Measurements from ENCODE around the gene TTC32. TPM values are rescaled to one million over a fixed set of nuclear protein-coding genes. Genes with fewer than 3 reads are reported as not detected.

Gene TTC32
- total RNA-seq, 1 experiment from 2014 or later: 21.1 TPM

DNA sequence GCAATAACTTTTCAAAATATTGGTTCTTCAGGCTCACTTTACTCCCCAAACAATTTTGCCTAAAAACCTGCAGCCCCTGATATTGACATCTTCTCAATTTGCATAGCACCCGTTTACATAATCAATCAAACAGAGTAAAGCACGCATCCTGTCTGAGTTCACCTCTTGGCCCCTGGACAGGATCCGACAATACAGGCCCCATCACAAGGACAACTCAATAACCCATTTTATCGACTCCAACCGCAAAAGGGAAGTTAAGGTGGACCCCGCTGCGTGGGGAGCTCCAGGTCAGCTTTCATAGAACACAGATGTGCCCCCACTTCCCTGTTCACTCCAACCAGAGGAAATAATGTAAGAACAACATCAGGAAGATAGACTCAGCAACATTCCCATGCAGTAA is 44.7 kb downstream of the TTC32 start:
- Histone ChIP-seq H3K4me3 (no peak overlapping the region), H3K4me1 (no peaks in the 10 kb centered on the region), H3K9me3 (replicated peaks) (no peaks in the 10 kb centered on the region), H3K27ac (no peak overlapping the region), H3K27me3 (peaks cover 14% of the 10 kb centered on the region; the same call in 1 of the 2 replicates), H3K36me3 (no peaks in the 10 kb centered on the region)
- DNase-seq: no peak

DNA sequence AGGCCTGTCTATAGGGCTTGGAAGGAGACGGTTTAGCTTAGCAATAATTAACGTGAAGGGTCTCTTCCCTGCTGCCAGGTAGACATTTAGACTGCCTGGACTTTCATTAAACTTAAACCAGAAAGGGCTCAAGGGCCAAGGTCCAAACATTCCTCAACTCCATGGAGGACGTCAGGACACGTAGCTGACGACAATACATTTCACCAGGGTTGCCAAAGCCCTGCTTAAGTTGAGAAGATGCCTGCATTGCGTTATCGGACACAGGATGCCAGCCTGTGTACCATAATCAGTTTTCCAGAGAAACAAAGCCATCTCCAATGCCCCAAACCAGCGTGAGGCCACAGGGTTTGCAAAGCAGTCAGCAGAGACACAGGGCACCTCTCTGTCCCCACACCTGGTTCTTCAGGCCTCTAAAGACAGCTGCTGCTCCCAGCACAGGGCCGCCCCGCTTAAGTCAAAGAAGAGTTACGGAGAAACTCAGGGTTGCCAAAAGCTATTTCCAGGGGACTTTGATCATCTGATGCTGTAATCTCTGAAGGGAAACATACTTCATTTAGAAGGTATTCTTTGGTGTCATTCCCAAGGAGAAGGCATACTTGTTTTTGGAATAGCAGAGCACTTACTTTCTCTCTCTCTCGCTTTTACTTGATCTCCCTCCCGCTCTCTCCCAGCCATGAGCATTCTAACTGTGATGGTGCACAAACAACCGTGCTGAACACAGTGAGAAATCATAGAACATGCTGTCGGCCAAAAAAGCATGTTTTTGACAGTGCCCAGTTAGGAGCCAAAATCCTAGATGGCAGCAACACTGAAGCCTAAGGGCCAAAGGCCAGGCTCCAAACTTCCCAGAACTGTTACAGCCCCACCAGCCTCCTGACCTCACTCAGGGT is 46.0 kb downstream of the TTC32 start:
- no peak for DNase-seq
- no peaks in the 10 kb centered on the region for H3K36me3 ChIP-seq
- H3K27ac ChIP-seq: no peak overlapping the region
- H3K27me3 ChIP-seq: peaks cover 20% of the 10 kb centered on the region
- no peaks in the 10 kb centered on the region for H3K9me3 ChIP-seq (replicated peaks)
- no peaks in the 10 kb centered on the region for H3K4me1 ChIP-seq
- no peak overlapping the region for H3K4me3 ChIP-seq

- H3K36me3 ChIP-seq: no peaks in the 10 kb centered on the region
- no peak overlapping the region for H3K4me3 ChIP-seq
- no peaks in the 10 kb centered on the region for H3K9me3 ChIP-seq (replicated peaks)
- no peaks in the 10 kb centered on the region for H3K4me1 ChIP-seq
- DNase-seq: no peak
- no peak overlapping the region for H3K27ac ChIP-seq
- H3K27me3 ChIP-seq: peaks cover 25% of the 10 kb centered on the region
These were observed 46.9 kb downstream of the TTC32 start for GRCh38 chr2:19854596-19855541.

- DNase-seq: no peak
- no peaks in the 10 kb centered on the region for H3K4me1 ChIP-seq
- H3K9me3 ChIP-seq (replicated peaks): no peaks in the 10 kb centered on the region
- H3K27me3 ChIP-seq: peaks cover 22% of the 10 kb centered on the region
- no peak overlapping the region for H3K27ac ChIP-seq
- no peaks in the 10 kb centered on the region for H3K36me3 ChIP-seq
- no peak overlapping the region for H3K4me3 ChIP-seq
These were observed 50.6 kb downstream of the TTC32 start for GRCh38 chr2:19851116-19851695.

- H3K27ac ChIP-seq: no peak overlapping the region
- DNase-seq: no peak
- peaks cover 19% of the 10 kb centered on the region for H3K27me3 ChIP-seq
- no peaks in the 10 kb centered on the region for H3K36me3 ChIP-seq
- no peak overlapping the region for H3K4me3 ChIP-seq
- no peaks in the 10 kb centered on the region for H3K4me1 ChIP-seq
- no peaks in the 10 kb centered on the region for H3K9me3 ChIP-seq (replicated peaks)
These were observed 51.4 kb downstream of the TTC32 start for GRCh38 chr2:19850056-19851050.

GRCh38 chr2:19848952-19849351 is 52.8 kb downstream of the TTC32 start:
- Histone ChIP-seq H3K4me1 (no peaks in the 10 kb centered on the region), H3K9me3 (replicated peaks) (no peaks in the 10 kb centered on the region), H3K27ac (no peak overlapping the region), H3K4me3 (no peak overlapping the region), H3K36me3 (no peaks in the 10 kb centered on the region), H3K27me3 (peaks cover 19% of the 10 kb centered on the region)
- DNase-seq: no peak

GRCh38 chr2:19848029-19848750 is 53.6 kb downstream of the TTC32 start:
- Histone ChIP-seq H3K9me3 (replicated peaks) (no peaks in the 10 kb centered on the region), H3K27ac (no peak overlapping the region), H3K4me3 (no peak overlapping the region), H3K36me3 (no peaks in the 10 kb centered on the region), H3K27me3 (peaks cover 14% of the 10 kb centered on the region), H3K4me1 (no peaks in the 10 kb centered on the region)
- no peak for DNase-seq

- DNase-seq: no peak
- no peak overlapping the region for H3K4me3 ChIP-seq
- peaks cover 11% of the 10 kb centered on the region; the same call in 1 of the 2 replicates for H3K27me3 ChIP-seq
- H3K36me3 ChIP-seq: no peaks in the 10 kb centered on the region
- no peaks in the 10 kb centered on the region for H3K4me1 ChIP-seq
- H3K9me3 ChIP-seq (replicated peaks): no peaks in the 10 kb centered on the region
- H3K27ac ChIP-seq: no peak overlapping the region
These were observed 54.3 kb downstream of the TTC32 start for GRCh38 chr2:19847486-19847885.

Other genes starting within 250 kb of the TTC32 start
- gene WDR35, start 88.1 kb upstream of the TTC32 start, total RNA-seq (2014; rRNA removed; shearing (Covaris generic)): 16.7 and 18.6 TPM in 2 replicates
- 0.15 and 0.40 TPM in 2 replicates for gene MATN3, start 110.7 kb upstream of the TTC32 start, total RNA-seq (2014; rRNA removed; shearing (Covaris generic))
- gene LAPTM4A, start 149.6 kb upstream of the TTC32 start, total RNA-seq (2014; rRNA removed; shearing (Covaris generic)): 121 and 133 TPM in 2 replicates

All from SJCRH30 (cell line).